Type B pancreatic cell (in vitro differentiated cells): ENCODE measurements around the gene ABCA10. TPM values are rescaled to one million over a fixed set of nuclear protein-coding genes. Genes with fewer than 3 reads are reported as not detected.

ENCODE experiments used
- DNase-seq: peaks from one replicate; pipeline ENCODE4 v3.0.0; 2021; ENCODE audit warnings: mixed read lengths; ENCODE audit not compliant: unreplicated experiment; ENCODE audit errors: extremely low spot score
- H3K27ac Mint-ChIP-seq: 2 replicates; pipeline ENCODE4 v1.8.0; 2021; ENCODE audit warnings: mild to moderate bottlenecking, mixed read lengths
- H3K27me3 Mint-ChIP-seq: 2 replicates; pipeline ENCODE4 v1.8.0; 2021; ENCODE audit warnings: mixed read lengths
- H3K36me3 Mint-ChIP-seq: 2 replicates; pipeline ENCODE4 v1.8.0; 2021; ENCODE audit warnings: mixed read lengths
- H3K4me1 Mint-ChIP-seq: one replicate; pipeline ENCODE4 v1.8.0; 2021; ENCODE audit warnings: mixed read lengths; ENCODE audit not compliant: unreplicated experiment
- H3K4me3 Mint-ChIP-seq: 2 replicates; pipeline ENCODE4 v1.8.0; 2021; ENCODE audit warnings: mild to moderate bottlenecking, mixed read lengths
- H3K9me3 Mint-ChIP-seq: 2 replicates; pipeline ENCODE4 v1.8.0; 2021; ENCODE audit warnings: mixed read lengths
- total RNA-seq: library from RNA; stranded (reverse); gene quantifications from 2 replicates; pipeline ENCODE4 v1.2.1, GENCODE V29; 2021; ENCODE audit warnings: low replicate concordance
- TF ChIP-seq, protein P1 (sequence below): fragments of 200-600 bp; sonication (generic); conservative IDR thresholded peaks from 2 replicates; pipeline ENCODE4 v1.5.0; 2021; ENCODE audit warnings: antibody characterized with exemption, mild to moderate bottlenecking

Gene ABCA10
- total RNA-seq, 1 donor from 2014 or later, result 1.2 TPM

DNA sequence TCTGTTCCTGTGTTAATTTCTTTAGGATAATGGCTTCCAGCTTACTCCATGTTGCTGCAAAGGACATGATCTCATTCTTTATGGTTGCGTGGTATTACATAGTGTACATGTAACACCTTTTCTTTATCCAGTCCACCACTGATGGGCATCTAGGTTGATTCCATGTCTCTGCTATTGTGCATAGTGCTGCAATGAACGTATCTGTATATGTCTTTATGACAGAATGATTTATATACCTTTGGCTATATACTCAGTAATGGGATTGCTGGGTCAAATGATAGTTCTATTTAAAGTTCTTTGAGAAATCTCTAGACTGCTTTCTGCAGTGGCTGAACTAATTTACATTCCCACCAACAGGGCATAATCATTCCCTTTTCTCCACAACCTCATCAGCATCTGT, 39.8 kb downstream of the ABCA10 start:
- H3K36me3 Mint-ChIP-seq, result no peaks in the 10 kb centered on the region
- peaks cover 12% of the 10 kb centered on the region for H3K4me1 Mint-ChIP-seq
- no peak overlapping the region for H3K4me3 Mint-ChIP-seq
- H3K27me3 Mint-ChIP-seq, result no peaks in the 10 kb centered on the region
- H3K27ac Mint-ChIP-seq, result no peak overlapping the region
- DNase-seq, result no peak
- H3K9me3 Mint-ChIP-seq, result no peaks in the 10 kb centered on the region
- TF ChIP-seq, protein P1, sequence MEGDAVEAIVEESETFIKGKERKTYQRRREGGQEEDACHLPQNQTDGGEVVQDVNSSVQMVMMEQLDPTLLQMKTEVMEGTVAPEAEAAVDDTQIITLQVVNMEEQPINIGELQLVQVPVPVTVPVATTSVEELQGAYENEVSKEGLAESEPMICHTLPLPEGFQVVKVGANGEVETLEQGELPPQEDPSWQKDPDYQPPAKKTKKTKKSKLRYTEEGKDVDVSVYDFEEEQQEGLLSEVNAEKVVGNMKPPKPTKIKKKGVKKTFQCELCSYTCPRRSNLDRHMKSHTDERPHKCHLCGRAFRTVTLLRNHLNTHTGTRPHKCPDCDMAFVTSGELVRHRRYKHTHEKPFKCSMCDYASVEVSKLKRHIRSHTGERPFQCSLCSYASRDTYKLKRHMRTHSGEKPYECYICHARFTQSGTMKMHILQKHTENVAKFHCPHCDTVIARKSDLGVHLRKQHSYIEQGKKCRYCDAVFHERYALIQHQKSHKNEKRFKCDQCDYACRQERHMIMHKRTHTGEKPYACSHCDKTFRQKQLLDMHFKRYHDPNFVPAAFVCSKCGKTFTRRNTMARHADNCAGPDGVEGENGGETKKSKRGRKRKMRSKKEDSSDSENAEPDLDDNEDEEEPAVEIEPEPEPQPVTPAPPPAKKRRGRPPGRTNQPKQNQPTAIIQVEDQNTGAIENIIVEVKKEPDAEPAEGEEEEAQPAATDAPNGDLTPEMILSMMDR, result no peak

DNA sequence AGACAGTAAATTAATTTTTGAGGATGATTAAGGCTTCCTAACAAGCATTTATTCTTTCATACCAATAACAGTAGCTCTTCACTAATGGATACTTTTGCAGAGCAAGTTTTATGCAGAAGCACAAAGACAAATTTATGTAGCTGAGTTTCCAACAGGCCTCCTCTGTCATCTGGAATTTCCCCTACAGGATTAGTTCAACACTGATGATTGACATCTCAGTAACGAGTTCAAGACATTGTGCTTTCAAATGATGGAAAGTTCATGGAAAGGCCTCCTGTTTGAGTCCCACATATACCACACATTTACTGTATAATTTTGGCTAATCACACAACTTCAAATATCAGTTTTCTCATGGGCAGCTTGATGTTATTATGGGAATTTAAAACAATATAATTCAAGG, 40.6 kb downstream of the ABCA10 start:
- Mint-ChIP-seq H3K9me3 (no peaks in the 10 kb centered on the region), H3K4me3 (no peak overlapping the region), H3K4me1 (peaks cover 12% of the 10 kb centered on the region), H3K36me3 (no peaks in the 10 kb centered on the region), H3K27ac (no peak overlapping the region), H3K27me3 (no peaks in the 10 kb centered on the region)
- TF ChIP-seq, protein P1, result no peak
- no peak for DNase-seq

DNA sequence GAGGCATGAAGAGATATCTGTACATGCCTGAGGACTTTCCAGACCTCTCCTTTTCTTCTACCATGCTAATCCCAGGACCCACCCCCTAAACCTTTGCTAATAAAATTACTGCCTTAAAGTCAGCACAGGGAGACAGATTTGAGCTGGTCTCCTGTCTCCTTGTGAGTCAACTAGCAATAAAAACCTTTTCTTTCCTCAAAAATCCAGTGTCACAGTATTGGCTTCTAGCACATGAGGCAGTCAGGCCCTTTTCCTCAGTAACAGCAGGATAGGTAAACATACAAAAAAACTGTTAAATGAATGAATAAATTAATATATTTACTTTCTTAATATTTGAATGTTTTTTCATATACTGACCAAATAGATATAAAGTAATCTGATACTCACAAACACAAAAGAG, 41.3 kb downstream of the ABCA10 start:
- peaks cover 12% of the 10 kb centered on the region for H3K4me1 Mint-ChIP-seq
- no peak overlapping the region for H3K27ac Mint-ChIP-seq
- H3K9me3 Mint-ChIP-seq, result no peaks in the 10 kb centered on the region
- H3K36me3 Mint-ChIP-seq, result no peaks in the 10 kb centered on the region
- no peak for DNase-seq
- TF ChIP-seq, protein P1, result no peak
- H3K4me3 Mint-ChIP-seq, result no peak overlapping the region
- no peaks in the 10 kb centered on the region for H3K27me3 Mint-ChIP-seq

DNA sequence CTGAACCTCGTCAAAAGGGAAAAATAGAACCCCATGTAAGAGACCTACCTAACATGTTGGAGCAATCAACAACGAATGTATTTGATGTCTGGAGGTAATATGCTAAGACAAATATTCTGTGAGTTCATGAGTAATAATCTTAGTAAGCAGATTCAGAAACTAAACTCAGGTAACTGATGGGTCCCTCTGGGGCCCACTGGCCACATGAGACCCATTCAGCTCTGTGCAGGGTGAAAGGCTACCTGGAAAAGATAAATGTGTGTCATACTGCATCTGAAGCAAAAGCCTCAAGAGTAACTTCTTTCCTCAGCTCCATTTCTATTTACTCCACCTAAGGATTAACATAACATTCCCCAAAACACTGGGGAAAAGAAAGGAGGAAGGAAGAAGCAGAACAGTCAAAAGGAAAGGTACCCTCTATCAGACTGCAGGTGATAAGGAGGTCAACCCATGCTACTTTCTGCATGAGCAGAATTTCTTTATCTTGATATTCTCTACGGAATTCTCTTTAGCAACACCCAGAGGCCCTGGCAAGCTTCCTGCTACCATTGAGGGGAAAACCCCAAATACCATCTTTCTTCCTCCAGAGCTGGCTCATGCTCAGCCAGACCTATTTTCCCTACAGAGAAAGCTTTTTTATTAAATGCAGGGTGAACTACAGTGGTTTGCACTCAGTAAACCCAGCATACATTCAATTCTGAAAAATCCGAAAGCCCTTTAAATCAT, 49.2 kb downstream of the ABCA10 start:
- TF ChIP-seq, protein P1, result no peak
- no peak overlapping the region for H3K27ac Mint-ChIP-seq
- H3K4me3 Mint-ChIP-seq, result no peak overlapping the region
- H3K4me1 Mint-ChIP-seq, result no peaks in the 10 kb centered on the region
- no peak for DNase-seq
- H3K9me3 Mint-ChIP-seq, result no peaks in the 10 kb centered on the region
- H3K36me3 Mint-ChIP-seq, result no peaks in the 10 kb centered on the region
- no peaks in the 10 kb centered on the region for H3K27me3 Mint-ChIP-seq

DNA sequence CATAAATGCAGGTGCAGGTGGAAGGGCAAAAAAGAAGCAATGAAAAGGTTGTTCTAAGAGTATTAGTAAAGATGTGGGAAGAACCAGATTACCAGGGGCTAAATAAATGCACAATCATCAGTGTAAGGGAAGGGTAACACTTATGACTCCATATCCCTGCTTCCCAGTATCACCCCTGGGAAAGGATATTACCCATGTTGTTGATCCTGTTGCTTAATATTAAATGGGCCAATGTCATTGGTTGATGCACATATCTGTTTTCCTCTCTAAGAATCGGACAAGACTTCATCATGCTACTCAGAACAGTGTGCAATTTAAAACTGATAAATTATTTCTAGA, 52.2 kb downstream of the ABCA10 start:
- H3K4me3 Mint-ChIP-seq, result no peak overlapping the region
- no peaks in the 10 kb centered on the region for H3K9me3 Mint-ChIP-seq
- H3K36me3 Mint-ChIP-seq, result no peaks in the 10 kb centered on the region
- no peaks in the 10 kb centered on the region for H3K27me3 Mint-ChIP-seq
- no peak for DNase-seq
- no peak overlapping the region for H3K27ac Mint-ChIP-seq
- no peaks in the 10 kb centered on the region for H3K4me1 Mint-ChIP-seq
- TF ChIP-seq, protein P1, result no peak
